GM18511 (cell line): Measurements from ENCODE around the gene BRD3OS.

ENCODE experiments used
- ATAC-seq: cut with Tn5 transposase; IDR thresholded peaks from one replicate; pipeline ENCODE4 v1.9.1; 2021; ENCODE audit warnings: mild to moderate bottlenecking, moderate library complexity; ENCODE audit not compliant: unreplicated experiment

Gene BRD3OS

GRCh38 chr9:134032456-134033222, 7.4 kb downstream of the BRD3OS start:
- no peak for ATAC-seq

- ATAC-seq = no peak
These were observed 8.4 kb downstream of the BRD3OS start for GRCh38 chr9:134033516-134034214.

GRCh38 chr9:134034215-134035040, 9.1 kb downstream of the BRD3OS start:
- ATAC-seq = no peak

GRCh38 chr9:134035041-134036039, 10.1 kb downstream of the BRD3OS start:
- ATAC-seq = no peak

- no peak for ATAC-seq
These were observed 10.8 kb downstream of the BRD3OS start for GRCh38 chr9:134036130-134036529.

- ATAC-seq = no peak
These were observed 12.4 kb downstream of the BRD3OS start for GRCh38 chr9:134037641-134038040.

- no peak for ATAC-seq
These were observed 14.3 kb downstream of the BRD3OS start for GRCh38 chr9:134039386-134040175.

- ATAC-seq = no peak
These were observed 14.9 kb downstream of the BRD3OS start for GRCh38 chr9:134040176-134040565.

- no peak for ATAC-seq
These were observed 15.7 kb downstream of the BRD3OS start for GRCh38 chr9:134040781-134041648.

GRCh38 chr9:134041649-134041962, 16.3 kb downstream of the BRD3OS start:
- no peak for ATAC-seq

- ATAC-seq = no peak
These were observed 18.3 kb downstream of the BRD3OS start for GRCh38 chr9:134043531-134043988.

GRCh38 chr9:134044944-134045343, 19.7 kb downstream of the BRD3OS start:
- ATAC-seq = no peak

GRCh38 chr9:134045841-134046544, 20.7 kb downstream of the BRD3OS start:
- ATAC-seq = no peak

- ATAC-seq = no peak
These were observed 21.8 kb downstream of the BRD3OS start for GRCh38 chr9:134046894-134047681.

GRCh38 chr9:134047868-134048581, 22.7 kb downstream of the BRD3OS start:
- ATAC-seq = no peak

- no peak for ATAC-seq
These were observed 23.3 kb downstream of the BRD3OS start for GRCh38 chr9:134048582-134048968.

GRCh38 chr9:134049236-134049635, 24.0 kb downstream of the BRD3OS start:
- no peak for ATAC-seq
